ENCODE data around the gene SLC25A47. TPM values are rescaled to one million over a fixed set of nuclear protein-coding genes. Genes with fewer than 3 reads are reported as not detected.
A peak's percentile ranks its signal among the peaks of the same experiment; 100 is the strongest.
"Not testable (repeated sequence)": the region's sequence is repeated elsewhere in the genome, so short reads cannot be mapped to it uniquely, and the experiment has no call there.

SLC25A47 gene
- total RNA-seq, 1 experiment from 2014 or later = not detected

DNA sequence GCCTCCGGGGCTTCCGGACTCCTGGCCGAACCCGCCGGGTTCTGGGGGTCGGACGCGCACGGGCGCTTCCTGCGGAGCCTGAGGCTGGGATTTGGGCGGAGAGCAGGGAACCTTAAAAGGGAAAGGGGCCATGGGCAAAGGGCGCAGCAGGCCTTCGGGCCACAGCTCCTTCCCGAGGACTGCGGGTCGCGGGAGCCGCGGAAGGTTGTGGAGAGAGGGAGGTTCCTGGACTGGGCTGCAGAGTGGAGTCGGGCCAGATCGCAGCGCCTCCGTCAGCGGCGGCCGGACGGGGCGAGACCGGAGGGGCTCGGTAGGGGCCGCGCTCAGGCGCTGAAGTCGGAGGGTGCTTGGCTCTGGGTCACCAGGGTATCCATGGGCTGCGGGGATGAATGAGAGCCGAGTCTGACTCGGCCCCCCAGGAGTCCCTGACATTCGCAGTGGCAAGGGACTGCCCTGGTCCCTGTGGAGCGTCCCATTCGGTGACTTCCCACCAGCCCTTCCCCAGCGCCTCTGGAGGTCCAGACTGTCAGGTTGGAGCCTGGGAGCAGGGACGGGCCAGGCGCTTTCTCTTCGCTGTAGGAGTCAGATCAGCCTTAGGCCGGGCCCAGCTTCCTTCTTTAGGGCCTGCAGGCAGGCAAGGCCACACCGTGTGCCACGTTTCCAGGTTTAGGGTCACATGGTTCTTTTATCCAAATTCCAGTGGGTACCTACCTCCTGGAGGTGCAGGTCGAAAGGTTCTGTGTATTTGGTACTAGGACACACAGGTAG is 16.0 kb upstream of the SLC25A47 start:
- ChIA-PET POLR2A (no interaction called here), CTCF (interaction anchor here (0.6 to 1.4 kb wide), 2 partner anchors 22 to 78 kb away, joined by 3 to 6 read pairs; no protein-coding TSS in a partner anchor)
- Mint-ChIP-seq H3K27me3 (ENCODE audit: low read depth) (peaks cover 6% of the 10 kb centered on the region), H3K4me3 (peak overlapping the region; percentile 89), H3K27ac (no peak overlapping the region), H3K4me1 (peaks cover 46% of the 10 kb centered on the region), H3K36me3 (peaks cover 9% of the 10 kb centered on the region), H3K9me3 (no peaks in the 10 kb centered on the region)
- DNase-seq (ENCODE audit: low spot score) = peak; percentile 52
- TF ChIP-seq CREM (CRISPR knock-in tag; IDR thresholded peaks at IDR 0.05) (no peak), HMGXB4 (CRISPR knock-in tag; IDR thresholded peaks at IDR 0.05) (peak; percentile 87), GTF2I (CRISPR knock-in tag; conservative IDR thresholded peaks at IDR 0.05) (peak; percentile 93)
- ATAC-seq = peak; percentile 5

DNA sequence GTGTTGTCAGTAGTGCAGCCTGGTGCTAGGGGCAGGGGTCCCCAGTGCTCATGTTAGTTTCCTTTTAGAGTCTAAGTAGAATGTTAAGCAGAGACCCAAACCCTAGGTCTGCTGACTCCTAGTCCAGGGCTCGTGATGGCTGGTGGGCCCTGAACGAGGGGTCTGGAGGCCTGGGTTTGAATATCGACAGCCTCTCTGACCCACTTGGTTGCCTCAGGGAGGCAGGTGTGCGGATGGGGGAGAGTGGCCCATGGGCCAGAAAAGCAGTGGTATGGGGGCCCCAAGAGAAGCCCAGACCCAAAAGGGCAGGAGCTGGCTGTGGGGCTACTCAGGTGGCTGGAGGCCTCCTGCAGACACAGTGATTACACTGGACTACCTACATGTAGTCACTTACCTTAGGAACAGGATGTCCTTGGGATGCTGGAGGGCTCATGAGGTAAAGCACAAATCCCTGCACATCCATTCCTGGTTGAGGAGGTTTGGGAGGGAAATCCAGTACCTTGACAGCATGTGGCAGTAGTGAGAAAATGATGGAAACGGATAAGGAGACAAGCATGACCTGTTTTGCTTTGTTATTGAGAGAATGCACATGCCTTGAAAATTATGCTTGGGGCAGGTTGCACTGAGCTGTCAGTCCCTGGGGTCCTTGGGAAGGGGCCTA is 15.2 kb upstream of the SLC25A47 start:
- no peak; the same call in 1 of the 2 replicates for TF ChIP-seq MAX (CRISPR knock-in tag; IDR thresholded peaks at IDR 0.05)
- Mint-ChIP-seq H3K9me3 (no peaks in the 10 kb centered on the region), H3K4me1 (peaks cover 49% of the 10 kb centered on the region), H3K36me3 (peaks cover 5% of the 10 kb centered on the region), H3K27ac (peak overlapping the region; percentile 79; the same call in 1 of the 2 replicates), H3K27me3 (ENCODE audit: low read depth) (peaks cover 6% of the 10 kb centered on the region), H3K4me3 (peak overlapping the region; percentile 89)
- DNase-seq (ENCODE audit: low spot score) (no peak), ATAC-seq (no peak)
- POLR2A ChIA-PET = no interaction called here
- CTCF ChIA-PET = interaction anchor here (1.3 to 1.4 kb wide), 3 partner anchors 23 to 109 kb away, joined by 4 to 6 read pairs (median 5); no protein-coding TSS in a partner anchor

GRCh38 chr14:100308427-100308792 is 14.7 kb upstream of the SLC25A47 start:
- not testable (repeated sequence) for H3K27me3 Mint-ChIP-seq (ENCODE audit: low read depth); H3K9me3 Mint-ChIP-seq; DNase-seq (ENCODE audit: low spot score); H3K36me3 Mint-ChIP-seq; ATAC-seq; H3K27ac Mint-ChIP-seq; H3K4me3 Mint-ChIP-seq
- TF ChIP-seq GTF2I (CRISPR knock-in tag; conservative IDR thresholded peaks at IDR 0.05) = 0 out of 2 replicates have a peak, but pooled peaks have one; percentile 14
- peak; percentile 59; the same call in 1 of the 2 replicates for TF ChIP-seq ZNF121 (CRISPR knock-in tag; IDR thresholded peaks at IDR 0.05)
- H3K4me1 Mint-ChIP-seq = peaks cover 46% of the 10 kb centered on the region
- CTCF ChIA-PET = interaction anchor here (1.3 to 1.4 kb wide), 3 partner anchors 23 to 109 kb away, joined by 4 to 6 read pairs (median 5); no protein-coding TSS in a partner anchor
- POLR2A ChIA-PET = interaction anchor here (0.7 kb wide), 1 partner anchor 117 kb away, joined by 4 read pairs; no protein-coding TSS in a partner anchor

DNA sequence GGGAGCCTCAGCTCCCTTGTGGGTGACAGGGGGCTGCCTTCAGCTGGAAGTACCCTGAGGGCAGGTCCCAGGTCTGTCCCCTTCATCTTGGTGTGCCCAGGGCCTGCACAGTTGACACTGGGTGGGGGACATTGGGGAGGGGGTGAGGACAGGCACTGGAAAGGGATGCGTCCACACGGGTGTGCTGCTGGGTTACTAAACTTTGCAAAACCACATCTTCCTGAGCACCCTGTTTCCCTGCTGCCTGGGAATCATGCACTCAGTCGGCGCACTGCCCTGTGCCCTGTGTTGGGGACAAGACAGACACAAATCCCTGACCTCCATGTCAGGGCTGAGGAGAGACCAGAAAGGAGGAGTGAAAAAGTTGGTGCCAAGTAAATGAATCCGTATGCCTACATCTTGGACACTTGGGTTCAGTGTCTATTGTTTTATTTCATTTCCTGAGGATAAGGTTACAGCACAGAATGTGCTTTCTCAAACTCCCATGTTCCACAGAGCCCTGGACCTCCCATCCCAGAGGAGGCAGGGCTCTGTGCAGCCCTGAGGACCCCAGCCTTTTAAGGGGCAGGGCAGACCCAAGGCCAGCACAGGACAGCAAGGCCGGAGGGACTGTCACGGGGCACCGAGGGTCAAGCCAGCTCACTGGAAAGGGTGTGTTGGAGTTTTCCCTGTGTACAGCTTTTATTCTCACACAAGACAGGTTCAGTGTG is 14.0 kb upstream of the SLC25A47 start:
- Mint-ChIP-seq H3K9me3 (no peaks in the 10 kb centered on the region), H3K36me3 (no peaks in the 10 kb centered on the region), H3K27me3 (ENCODE audit: low read depth) (peaks cover 6% of the 10 kb centered on the region), H3K27ac (no peak overlapping the region), H3K4me3 (no peak overlapping the region), H3K4me1 (peaks cover 40% of the 10 kb centered on the region)
- no peak for ATAC-seq
- DNase-seq (ENCODE audit: low spot score) = no peak
- CTCF ChIA-PET = interaction anchor here (0.5 to 1.4 kb wide), 6 partner anchors 10 to 108 kb away, joined by 3 to 5 read pairs (median 4); no protein-coding TSS in a partner anchor
- POLR2A ChIA-PET = interaction anchor here (0.7 kb wide), 1 partner anchor 116 kb away, joined by 4 read pairs; no protein-coding TSS in a partner anchor
- TF ChIP-seq ZNF219 (CRISPR knock-in tag; IDR thresholded peaks at IDR 0.05; ENCODE audit: borderline replicate concordance) (no peak), OVOL2 (CRISPR knock-in tag; IDR thresholded peaks at IDR 0.05; ENCODE audit: borderline replicate concordance) (no peak), HMGXB4 (CRISPR knock-in tag; IDR thresholded peaks at IDR 0.05) (no peak), CTCF (IDR thresholded peaks at IDR 0.05) (no peak), NR2C2 (CRISPR knock-in tag; IDR thresholded peaks at IDR 0.05) (no peak), ZNF232 (CRISPR knock-in tag; IDR thresholded peaks at IDR 0.05) (no peak), NR3C1 (CRISPR knock-in tag; conservative IDR thresholded peaks at IDR 0.05; ENCODE audit: low read depth) (no peak), ATF2 (CRISPR knock-in tag; IDR thresholded peaks at IDR 0.05; ENCODE audit: borderline replicate concordance, low read depth) (no peak), EMX1 (CRISPR knock-in tag; IDR thresholded peaks at IDR 0.05) (no peak)
- TF ChIP-seq, protein P1, sequence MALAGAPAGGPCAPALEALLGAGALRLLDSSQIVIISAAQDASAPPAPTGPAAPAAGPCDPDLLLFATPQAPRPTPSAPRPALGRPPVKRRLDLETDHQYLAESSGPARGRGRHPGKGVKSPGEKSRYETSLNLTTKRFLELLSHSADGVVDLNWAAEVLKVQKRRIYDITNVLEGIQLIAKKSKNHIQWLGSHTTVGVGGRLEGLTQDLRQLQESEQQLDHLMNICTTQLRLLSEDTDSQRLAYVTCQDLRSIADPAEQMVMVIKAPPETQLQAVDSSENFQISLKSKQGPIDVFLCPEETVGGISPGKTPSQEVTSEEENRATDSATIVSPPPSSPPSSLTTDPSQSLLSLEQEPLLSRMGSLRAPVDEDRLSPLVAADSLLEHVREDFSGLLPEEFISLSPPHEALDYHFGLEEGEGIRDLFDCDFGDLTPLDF (CRISPR knock-in tag; IDR thresholded peaks at IDR 0.05) = no peak
